ENCODE results near the gene AGBL3. TPM values are rescaled to one million over a fixed set of nuclear protein-coding genes. Genes with fewer than 3 reads are reported as not detected.

The AGBL3 gene
- total and polyA plus RNA-seq, 2 experiments from 2014 or later, result 3.2 to 5.6 TPM

- no peaks in the 10 kb centered on the region for H3K9me3 Mint-ChIP-seq
- DNase-seq (ENCODE audit: low spot score) (no peak), ATAC-seq (no peak)
- H3K4me1 Mint-ChIP-seq, result no peaks in the 10 kb centered on the region
- peaks cover 5% of the 10 kb centered on the region for H3K9me2 ChIP-seq (ENCODE audit: insufficient read depth)
- no peaks in the 10 kb centered on the region for H3K27me3 Mint-ChIP-seq (ENCODE audit: insufficient read depth, low read depth, poor library complexity)
- no peak overlapping the region for H2AFZ ChIP-seq
- H3K4me3 ChIP-seq, result no peak overlapping the region
- no peak overlapping the region for H3K4me2 ChIP-seq
- H3K27ac ChIP-seq (ENCODE audit: low read depth), result no peak overlapping the region
- H3K36me3 Mint-ChIP-seq (ENCODE audit: low read depth), result no peaks in the 10 kb centered on the region
- H3K79me2 ChIP-seq (replicated peaks; ENCODE audit: insufficient read depth), result no peaks in the 10 kb centered on the region
- no peak overlapping the region for H3K27ac Mint-ChIP-seq
- H3K4me1 ChIP-seq (ENCODE audit: insufficient read depth), result no peaks in the 10 kb centered on the region
- H3F3A ChIP-seq (replicated peaks; ENCODE audit: low read depth), result no peaks in the 10 kb centered on the region
- no peaks in the 10 kb centered on the region for H3K27me3 ChIP-seq (ENCODE audit: insufficient read depth)
- no peaks in the 10 kb centered on the region for H4K20me1 ChIP-seq (replicated peaks; ENCODE audit: insufficient read depth)
- no peak overlapping the region for H3K4me3 Mint-ChIP-seq
- no peaks in the 10 kb centered on the region for H3K36me3 ChIP-seq (ENCODE audit: insufficient read depth)
- TF ChIP-seq ZNF114 (CRISPR knock-in tag; IDR thresholded peaks at IDR 0.05) (no peak), EZH2phosphoT487 (IDR thresholded peaks at IDR 0.05; ENCODE audit: unreplicated experiment) (no peak), REST (IDR thresholded peaks at IDR 0.05; ENCODE audit: unreplicated experiment) (no peak), STAT1 (IDR thresholded peaks at IDR 0.05; ENCODE audit: unreplicated experiment) (no peak), NANOG (IDR thresholded peaks at IDR 0.05; ENCODE audit: borderline replicate concordance) (no peak), JUNB (IDR thresholded peaks at IDR 0.05; ENCODE audit: unreplicated experiment) (no peak), ZNF462 (CRISPR knock-in tag; IDR thresholded peaks at IDR 0.05) (no peak), ZNF331 (CRISPR knock-in tag; IDR thresholded peaks at IDR 0.05; ENCODE audit: low read depth) (no peak)
Observed at GRCh38 chr7:135109562-135109961, 123.3 kb downstream of the AGBL3 start.
